Coronary artery (tissue), 2 donors: ENCODE results near the gene GRIN2A.

Source experiments
- DNase-seq: peaks from one replicate; pipeline ENCODE4 v3.0.0-alpha.2; 2017; ENCODE audit warnings: low spot score
- H3K27ac ChIP-seq, 2 donors: fragments of 200-600 bp; sonication (generic); one replicate each; pipeline ENCODE4 v1.5.1; 2016 to 2019
- H3K4me3 ChIP-seq: fragments of 200-600 bp; sonication (generic); 2 replicates; pipeline ENCODE4 v1.5.1; 2016; ENCODE audit warnings: mild to moderate bottlenecking, moderate library complexity
- CTCF ChIP-seq: fragments of 200-600 bp; sonication (generic); IDR thresholded peaks from one replicate; pipeline ENCODE4 v1.5.1; 2019; ENCODE audit warnings: antibody characterized with exemption

Gene GRIN2A

GRCh38 chr16:9797306-9797705, 384.9 kb downstream of the GRIN2A start:
- Histone ChIP-seq H3K27ac (peak overlapping the region in 1 of 2 donors; percentile 16), H3K4me3 (no peak overlapping the region)
- no peak for DNase-seq
- no peak for TF ChIP-seq CTCF

- no peak for DNase-seq
- no peak for TF ChIP-seq CTCF
- Histone ChIP-seq H3K4me3 (no peak overlapping the region), H3K27ac (no peak overlapping the region)
Observed at GRCh38 chr16:9793623-9794022, 388.6 kb downstream of the GRIN2A start.

DNA sequence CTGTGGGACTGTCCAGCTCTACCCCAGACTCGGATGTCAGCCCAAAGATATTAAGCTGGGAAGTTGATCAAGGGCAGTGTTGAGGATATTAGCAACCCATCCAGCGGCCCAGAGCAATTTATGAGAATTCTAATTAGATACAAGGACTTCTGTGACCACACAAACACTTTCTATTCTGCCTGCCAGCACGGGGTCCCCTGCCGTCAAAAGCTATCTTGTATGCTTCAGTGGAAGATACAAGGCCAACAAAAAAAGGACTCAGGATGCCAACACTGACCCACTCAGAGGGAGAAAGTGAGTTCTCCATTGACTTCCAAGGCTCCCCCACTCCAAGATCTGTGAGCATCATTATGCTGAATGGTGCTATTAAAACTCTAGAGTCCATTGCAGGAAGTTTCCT, 390.7 kb downstream of the GRIN2A start:
- no peak for DNase-seq
- no peak for TF ChIP-seq CTCF

DNA sequence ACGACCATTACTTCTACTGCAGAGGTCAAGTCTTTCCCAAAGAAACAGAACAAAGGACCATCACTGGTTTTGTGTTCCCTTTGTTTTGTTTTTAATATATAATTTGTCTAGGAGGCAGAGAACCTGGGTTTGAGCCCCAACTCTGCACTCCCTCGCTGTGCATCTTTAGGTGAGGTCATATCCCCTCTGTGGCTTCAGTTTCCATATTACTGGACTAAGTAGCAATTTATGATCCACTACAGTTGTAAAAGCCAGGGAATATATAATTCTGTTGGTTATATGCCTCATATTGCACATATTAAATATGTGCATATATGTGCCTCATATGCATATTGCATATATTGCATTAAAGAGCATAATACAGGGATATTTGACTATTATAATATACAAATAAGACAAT, 392.0 kb downstream of the GRIN2A start:
- Histone ChIP-seq H3K27ac (no peak overlapping the region), H3K4me3 (no peak overlapping the region)
- TF ChIP-seq CTCF: no peak
- no peak for DNase-seq

More for the DNA sequence above, 390.7 kb downstream of the GRIN2A start:
- Histone ChIP-seq H3K4me3 (no peak overlapping the region), H3K27ac (no peak overlapping the region)

DNA sequence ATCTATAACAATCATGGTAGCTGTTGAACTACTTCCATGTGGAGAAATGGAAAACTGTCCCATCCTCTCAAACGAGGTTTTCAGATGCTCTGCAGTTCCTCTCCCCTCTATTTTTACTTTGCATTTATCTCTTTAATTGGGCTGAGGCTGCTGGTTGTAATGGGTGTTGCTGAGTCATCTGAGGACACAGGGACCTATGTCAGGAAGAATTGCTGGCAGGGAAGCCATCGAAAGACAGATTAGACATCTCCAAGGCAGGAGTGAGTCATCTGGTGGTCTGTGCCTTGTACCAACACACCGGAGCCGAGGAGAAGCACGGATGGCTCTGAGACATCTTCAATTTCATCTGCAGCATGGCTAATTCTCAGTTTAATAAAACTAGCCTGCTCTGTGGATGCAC, 394.5 kb downstream of the GRIN2A start:
- Histone ChIP-seq H3K4me3 (no peak overlapping the region), H3K27ac (no peak overlapping the region)
- DNase-seq: no peak
- no peak for TF ChIP-seq CTCF

DNA sequence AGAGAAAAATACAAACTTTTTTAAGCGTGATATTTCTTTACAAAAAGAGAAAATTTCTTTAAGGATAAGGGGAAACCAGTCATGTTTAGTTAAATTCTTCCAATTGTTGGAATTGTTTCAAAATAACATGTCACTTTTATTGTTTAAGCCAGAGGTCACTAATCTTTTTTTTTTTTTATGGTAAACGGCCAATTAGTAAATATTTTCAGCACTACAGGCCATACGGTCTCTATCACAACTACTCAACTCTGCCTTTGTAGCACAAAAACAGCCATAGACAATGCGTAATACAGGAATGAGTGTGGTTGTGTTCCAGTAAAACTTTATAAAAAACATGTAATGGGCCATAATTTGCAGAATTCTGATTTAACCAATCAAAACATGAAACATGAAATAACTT, 401.4 kb downstream of the GRIN2A start:
- no peak overlapping the region for H3K4me3 ChIP-seq
- DNase-seq: no peak
- no peak overlapping the region for H3K27ac ChIP-seq
- no peak for TF ChIP-seq CTCF

DNA sequence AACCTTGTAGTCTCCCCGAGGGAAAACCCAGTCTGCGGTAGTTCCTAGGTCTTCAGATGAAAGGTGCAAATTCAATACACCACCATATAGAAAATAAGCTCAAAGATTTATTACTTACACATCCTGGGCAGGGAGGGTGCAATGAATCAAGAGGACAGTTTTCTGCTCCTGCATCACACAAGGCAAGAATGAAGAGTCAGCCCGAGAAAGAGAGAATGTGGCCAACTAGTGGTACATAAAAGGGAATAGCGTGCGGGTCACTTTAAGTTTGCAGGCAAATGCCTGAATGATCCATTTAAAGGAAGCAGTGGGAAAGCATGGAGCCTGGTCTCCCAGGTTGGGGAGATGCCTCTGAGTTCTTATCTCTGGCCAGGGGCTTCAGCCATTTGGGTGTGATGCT, 403.4 kb downstream of the GRIN2A start:
- no peak for DNase-seq
- no peak for TF ChIP-seq CTCF

More for the DNA sequence above, 403.4 kb downstream of the GRIN2A start:
- Histone ChIP-seq H3K27ac (no peak overlapping the region), H3K4me3 (no peak overlapping the region)
